WTC11 (cell line): Measurements from ENCODE around the gene INPP4B. TPM values are rescaled to one million over a fixed set of nuclear protein-coding genes. Genes with fewer than 3 reads are reported as not detected.

Source experiments
- ATAC-seq: fragments of 200-7000 bp; cut with Tn5 transposase; 2 replicates; pipeline ENCODE4 v1.10.0; 2021; ENCODE audit warnings: mild to moderate bottlenecking, moderate library complexity
- CTCF ChIA-PET: fragments of 300-600 bp; sonication (Branson Sonifier 250); formaldehyde crosslinking; loops from one replicate; lab custom pipeline; 2021; ENCODE audit warnings: antibody characterized with exemption; lab: Charles Lee
- POLR2A ChIA-PET: fragments of 350-600 bp; sonication (Branson Sonifier 250); formaldehyde crosslinking; loops from one replicate; lab custom pipeline; 2021; ENCODE audit warnings: antibody characterized with exemption; lab: Charles Lee
- DNase-seq: peaks from one replicate; pipeline ENCODE4 v3.0.0; 2021; ENCODE audit warnings: low spot score
- H3K27ac Mint-ChIP-seq: 2 replicates; pipeline ENCODE4 v1.8.0; 2021; ENCODE audit warnings: mixed read lengths
- H3K27me3 Mint-ChIP-seq: 2 replicates; pipeline ENCODE4 v1.8.0; 2021; ENCODE audit warnings: low read depth, mild to moderate bottlenecking, moderate library complexity, mixed read lengths
- H3K36me3 Mint-ChIP-seq: 2 replicates; pipeline ENCODE4 v1.8.0; 2021; ENCODE audit warnings: mixed read lengths
- H3K4me1 Mint-ChIP-seq: 2 replicates; pipeline ENCODE4 v1.8.0; 2022; ENCODE audit warnings: mixed read lengths
- H3K4me3 Mint-ChIP-seq: 2 replicates; pipeline ENCODE4 v1.8.0; 2021; ENCODE audit warnings: mild to moderate bottlenecking, moderate library complexity, mixed read lengths
- H3K9me3 Mint-ChIP-seq: 2 replicates; pipeline ENCODE4 v1.8.0; 2021; ENCODE audit warnings: mixed read lengths
- ATF1 ChIP-seq: sonication (generic); formaldehyde crosslinking; IDR thresholded peaks from 2 replicates; pipeline ENCODE4 v1.8.1; 2023; ENCODE audit warnings: mild to moderate bottlenecking, moderate library complexity, missing genetic modification reagents
- CBFB ChIP-seq: sonication (generic); formaldehyde crosslinking; IDR thresholded peaks from 2 replicates; pipeline ENCODE4 v1.8.1; 2022; ENCODE audit warnings: mild to moderate bottlenecking, low read depth, missing genetic modification reagents
- CREM ChIP-seq: sonication (generic); formaldehyde crosslinking; IDR thresholded peaks from 2 replicates; pipeline ENCODE4 v1.8.1; 2022; ENCODE audit warnings: mild to moderate bottlenecking, missing genetic modification reagents, moderate library complexity
- FOXK1 ChIP-seq: sonication (generic); formaldehyde crosslinking; IDR thresholded peaks from 2 replicates; pipeline ENCODE4 v1.8.0; 2022; ENCODE audit warnings: mild to moderate bottlenecking, moderate library complexity, missing genetic modification reagents
- GABPB1 ChIP-seq: sonication (generic); formaldehyde crosslinking; IDR thresholded peaks from 2 replicates; pipeline ENCODE4 v1.8.1; 2023; ENCODE audit warnings: mild to moderate bottlenecking, missing genetic modification reagents
- JAZF1 ChIP-seq: fragments of 250-450 bp; sonication (Bioruptor Pico); IDR thresholded peaks from 2 replicates; pipeline ENCODE4 v1.9.0; 2021; ENCODE audit warnings: moderate library complexity, mild to moderate bottlenecking, inconsistent platforms
- PRRX2 ChIP-seq: fragments of 250-450 bp; sonication (Bioruptor Pico); IDR thresholded peaks from 2 replicates; pipeline ENCODE4 v1.8.0; 2021; ENCODE audit warnings: mild to moderate bottlenecking
- RORB ChIP-seq: fragments of 250-450 bp; sonication (Bioruptor Pico); IDR thresholded peaks from 2 replicates; pipeline ENCODE4 v1.9.0; 2021; ENCODE audit warnings: mild to moderate bottlenecking
- TEAD1 ChIP-seq: sonication (generic); formaldehyde crosslinking; IDR thresholded peaks from 2 replicates; pipeline ENCODE4 v1.8.0; 2022; ENCODE audit warnings: mild to moderate bottlenecking, missing genetic modification reagents
- TEAD4 ChIP-seq: sonication (generic); formaldehyde crosslinking; IDR thresholded peaks from 2 replicates; pipeline ENCODE4 v1.8.0; 2022; ENCODE audit warnings: mild to moderate bottlenecking, missing genetic modification reagents
- ZNF232 ChIP-seq: sonication (generic); formaldehyde crosslinking; IDR thresholded peaks from 2 replicates; pipeline ENCODE4 v1.8.0; 2022; ENCODE audit warnings: mild to moderate bottlenecking, missing genetic modification reagents
- ZNF263 ChIP-seq: sonication (generic); formaldehyde crosslinking; IDR thresholded peaks from 2 replicates; pipeline ENCODE4 v1.8.1; 2022; ENCODE audit warnings: low read depth, mild to moderate bottlenecking, moderate library complexity, missing genetic modification reagents
- ZNF317 ChIP-seq: sonication (generic); formaldehyde crosslinking; IDR thresholded peaks from 2 replicates; pipeline ENCODE4 v1.8.1; 2023; ENCODE audit warnings: low read depth, mild to moderate bottlenecking, moderate library complexity, missing genetic modification reagents, borderline replicate concordance
- ZNF416 ChIP-seq: fragments of 250-450 bp; sonication (Bioruptor Pico); IDR thresholded peaks from 2 replicates; pipeline ENCODE4 v1.9.0; 2021; ENCODE audit warnings: mild to moderate bottlenecking, inconsistent platforms
- total RNA-seq: library from RNA; stranded (reverse); gene quantifications from 3 replicates; pipeline ENCODE4 v1.2.3, GENCODE V29; 2021
- TF ChIP-seq, protein P1 (sequence below): fragments of 250-450 bp; sonication (Bioruptor Pico); IDR thresholded peaks from 2 replicates; pipeline ENCODE4 v1.9.0; 2021; ENCODE audit warnings: mild to moderate bottlenecking, borderline replicate concordance
- TF ChIP-seq, protein P2 (sequence below): sonication (generic); formaldehyde crosslinking; IDR thresholded peaks from 2 replicates; pipeline ENCODE4 v1.8.0; 2023; ENCODE audit warnings: mild to moderate bottlenecking, missing genetic modification reagents
- TF ChIP-seq, protein P3 (sequence below): fragments of 250-450 bp; sonication (Bioruptor Pico); IDR thresholded peaks from 2 replicates; pipeline ENCODE4 v1.9.0; 2021; ENCODE audit warnings: moderate library complexity, mild to moderate bottlenecking, inconsistent platforms, borderline replicate concordance
- TF ChIP-seq, protein P4 (sequence below): sonication (generic); formaldehyde crosslinking; conservative IDR thresholded peaks from 2 replicates; pipeline ENCODE4 v1.8.1; 2023; ENCODE audit warnings: mild to moderate bottlenecking, low read depth, missing genetic modification reagents, moderate library complexity
- TF ChIP-seq, protein P5 (sequence below): fragments of 250-450 bp; sonication (Bioruptor Pico); IDR thresholded peaks from 2 replicates; pipeline ENCODE4 v1.9.0; 2021; ENCODE audit warnings: mild to moderate bottlenecking
- TF ChIP-seq, protein P6 (sequence below): sonication (generic); formaldehyde crosslinking; IDR thresholded peaks from 2 replicates; pipeline ENCODE4 v1.8.1; 2023; ENCODE audit warnings: mild to moderate bottlenecking, missing genetic modification reagents
- TF ChIP-seq, protein P7 (sequence below): sonication (generic); formaldehyde crosslinking; IDR thresholded peaks from 2 replicates; pipeline ENCODE4 v1.8.0; 2023; ENCODE audit warnings: missing genetic modification reagents

Gene INPP4B
- total RNA-seq, 1 experiment from 2014 or later = 0.92 TPM

DNA sequence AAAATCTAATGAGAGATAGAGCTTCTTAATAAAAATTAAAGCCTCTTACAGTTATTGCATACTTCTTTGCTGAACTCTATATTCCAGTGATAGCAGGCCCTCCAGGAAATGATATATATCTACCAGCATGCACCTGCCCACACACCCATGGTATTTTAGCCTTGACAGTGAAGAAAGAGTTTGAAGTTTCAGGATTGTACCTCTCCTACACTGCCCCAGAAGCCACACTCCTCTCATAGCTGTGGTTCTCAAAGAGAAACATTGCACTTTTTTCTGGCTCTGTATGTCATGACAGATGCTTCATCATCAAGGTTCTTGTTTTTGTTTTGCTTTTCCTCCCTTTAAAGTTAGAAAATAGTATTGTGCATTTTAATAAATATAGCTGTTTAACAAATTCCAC, 34.0 kb downstream of the INPP4B start (continued):
- TF ChIP-seq, protein P1, sequence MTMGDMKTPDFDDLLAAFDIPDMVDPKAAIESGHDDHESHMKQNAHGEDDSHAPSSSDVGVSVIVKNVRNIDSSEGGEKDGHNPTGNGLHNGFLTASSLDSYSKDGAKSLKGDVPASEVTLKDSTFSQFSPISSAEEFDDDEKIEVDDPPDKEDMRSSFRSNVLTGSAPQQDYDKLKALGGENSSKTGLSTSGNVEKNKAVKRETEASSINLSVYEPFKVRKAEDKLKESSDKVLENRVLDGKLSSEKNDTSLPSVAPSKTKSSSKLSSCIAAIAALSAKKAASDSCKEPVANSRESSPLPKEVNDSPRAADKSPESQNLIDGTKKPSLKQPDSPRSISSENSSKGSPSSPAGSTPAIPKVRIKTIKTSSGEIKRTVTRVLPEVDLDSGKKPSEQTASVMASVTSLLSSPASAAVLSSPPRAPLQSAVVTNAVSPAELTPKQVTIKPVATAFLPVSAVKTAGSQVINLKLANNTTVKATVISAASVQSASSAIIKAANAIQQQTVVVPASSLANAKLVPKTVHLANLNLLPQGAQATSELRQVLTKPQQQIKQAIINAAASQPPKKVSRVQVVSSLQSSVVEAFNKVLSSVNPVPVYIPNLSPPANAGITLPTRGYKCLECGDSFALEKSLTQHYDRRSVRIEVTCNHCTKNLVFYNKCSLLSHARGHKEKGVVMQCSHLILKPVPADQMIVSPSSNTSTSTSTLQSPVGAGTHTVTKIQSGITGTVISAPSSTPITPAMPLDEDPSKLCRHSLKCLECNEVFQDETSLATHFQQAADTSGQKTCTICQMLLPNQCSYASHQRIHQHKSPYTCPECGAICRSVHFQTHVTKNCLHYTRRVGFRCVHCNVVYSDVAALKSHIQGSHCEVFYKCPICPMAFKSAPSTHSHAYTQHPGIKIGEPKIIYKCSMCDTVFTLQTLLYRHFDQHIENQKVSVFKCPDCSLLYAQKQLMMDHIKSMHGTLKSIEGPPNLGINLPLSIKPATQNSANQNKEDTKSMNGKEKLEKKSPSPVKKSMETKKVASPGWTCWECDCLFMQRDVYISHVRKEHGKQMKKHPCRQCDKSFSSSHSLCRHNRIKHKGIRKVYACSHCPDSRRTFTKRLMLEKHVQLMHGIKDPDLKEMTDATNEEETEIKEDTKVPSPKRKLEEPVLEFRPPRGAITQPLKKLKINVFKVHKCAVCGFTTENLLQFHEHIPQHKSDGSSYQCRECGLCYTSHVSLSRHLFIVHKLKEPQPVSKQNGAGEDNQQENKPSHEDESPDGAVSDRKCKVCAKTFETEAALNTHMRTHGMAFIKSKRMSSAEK (CRISPR knock-in tag) = no peak
- TF ChIP-seq PRRX2 (CRISPR knock-in tag) (no peak), GABPB1 (no peak), JAZF1 (CRISPR knock-in tag) (no peak), ZNF232 (no peak), ZNF317 (CRISPR knock-in tag) (no peak), TEAD4 (CRISPR knock-in tag) (no peak), ATF1 (CRISPR knock-in tag) (no peak), CBFB (CRISPR knock-in tag) (no peak), RORB (CRISPR knock-in tag) (no peak)
- TF ChIP-seq, protein P2, sequence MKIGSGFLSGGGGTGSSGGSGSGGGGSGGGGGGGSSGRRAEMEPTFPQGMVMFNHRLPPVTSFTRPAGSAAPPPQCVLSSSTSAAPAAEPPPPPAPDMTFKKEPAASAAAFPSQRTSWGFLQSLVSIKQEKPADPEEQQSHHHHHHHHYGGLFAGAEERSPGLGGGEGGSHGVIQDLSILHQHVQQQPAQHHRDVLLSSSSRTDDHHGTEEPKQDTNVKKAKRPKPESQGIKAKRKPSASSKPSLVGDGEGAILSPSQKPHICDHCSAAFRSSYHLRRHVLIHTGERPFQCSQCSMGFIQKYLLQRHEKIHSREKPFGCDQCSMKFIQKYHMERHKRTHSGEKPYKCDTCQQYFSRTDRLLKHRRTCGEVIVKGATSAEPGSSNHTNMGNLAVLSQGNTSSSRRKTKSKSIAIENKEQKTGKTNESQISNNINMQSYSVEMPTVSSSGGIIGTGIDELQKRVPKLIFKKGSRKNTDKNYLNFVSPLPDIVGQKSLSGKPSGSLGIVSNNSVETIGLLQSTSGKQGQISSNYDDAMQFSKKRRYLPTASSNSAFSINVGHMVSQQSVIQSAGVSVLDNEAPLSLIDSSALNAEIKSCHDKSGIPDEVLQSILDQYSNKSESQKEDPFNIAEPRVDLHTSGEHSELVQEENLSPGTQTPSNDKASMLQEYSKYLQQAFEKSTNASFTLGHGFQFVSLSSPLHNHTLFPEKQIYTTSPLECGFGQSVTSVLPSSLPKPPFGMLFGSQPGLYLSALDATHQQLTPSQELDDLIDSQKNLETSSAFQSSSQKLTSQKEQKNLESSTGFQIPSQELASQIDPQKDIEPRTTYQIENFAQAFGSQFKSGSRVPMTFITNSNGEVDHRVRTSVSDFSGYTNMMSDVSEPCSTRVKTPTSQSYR (CRISPR knock-in tag) = no peak
- TF ChIP-seq, protein P3, sequence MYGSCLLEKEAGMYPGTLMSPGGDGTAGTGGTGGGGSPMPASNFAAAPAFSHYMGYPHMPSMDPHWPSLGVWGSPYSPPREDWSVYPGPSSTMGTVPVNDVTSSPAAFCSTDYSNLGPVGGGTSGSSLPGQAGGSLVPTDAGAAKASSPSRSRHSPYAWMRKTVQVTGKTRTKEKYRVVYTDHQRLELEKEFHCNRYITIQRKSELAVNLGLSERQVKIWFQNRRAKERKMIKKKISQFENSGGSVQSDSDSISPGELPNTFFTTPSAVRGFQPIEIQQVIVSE (CRISPR knock-in tag) = no peak

DNA sequence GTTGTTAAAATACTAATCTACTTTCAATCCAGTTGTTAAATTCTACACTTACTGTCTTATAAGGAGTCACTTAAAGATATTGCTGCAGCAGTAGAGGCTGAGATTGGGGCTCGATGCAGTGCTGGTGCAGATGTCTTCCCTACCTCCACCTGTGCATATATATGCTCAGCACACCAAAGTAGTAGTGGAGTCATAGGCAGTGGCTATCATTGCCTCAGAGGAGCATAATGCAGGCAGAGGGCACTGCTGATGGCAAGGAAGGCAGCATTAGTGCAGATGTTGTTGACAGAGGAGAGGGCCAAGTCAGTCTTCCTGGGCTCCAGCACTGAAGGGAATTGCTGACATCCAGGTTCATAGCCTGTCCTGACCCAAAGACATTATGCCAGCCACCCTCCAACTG, 35.1 kb downstream of the INPP4B start:
- no peaks in the 10 kb centered on the region for H3K36me3 Mint-ChIP-seq
- H3K4me1 Mint-ChIP-seq = no peaks in the 10 kb centered on the region
- no peak; the same call in 1 of the 2 replicates for ATAC-seq
- H3K9me3 Mint-ChIP-seq = no peaks in the 10 kb centered on the region
- no peak overlapping the region for H3K4me3 Mint-ChIP-seq
- POLR2A ChIA-PET = no interaction called here
- H3K27me3 Mint-ChIP-seq = no peaks in the 10 kb centered on the region
- DNase-seq = no peak
- H3K27ac Mint-ChIP-seq = no peak overlapping the region
- CTCF ChIA-PET = no interaction called here
- no peak for TF ChIP-seq CBFB (CRISPR knock-in tag)
- TF ChIP-seq, protein P4, sequence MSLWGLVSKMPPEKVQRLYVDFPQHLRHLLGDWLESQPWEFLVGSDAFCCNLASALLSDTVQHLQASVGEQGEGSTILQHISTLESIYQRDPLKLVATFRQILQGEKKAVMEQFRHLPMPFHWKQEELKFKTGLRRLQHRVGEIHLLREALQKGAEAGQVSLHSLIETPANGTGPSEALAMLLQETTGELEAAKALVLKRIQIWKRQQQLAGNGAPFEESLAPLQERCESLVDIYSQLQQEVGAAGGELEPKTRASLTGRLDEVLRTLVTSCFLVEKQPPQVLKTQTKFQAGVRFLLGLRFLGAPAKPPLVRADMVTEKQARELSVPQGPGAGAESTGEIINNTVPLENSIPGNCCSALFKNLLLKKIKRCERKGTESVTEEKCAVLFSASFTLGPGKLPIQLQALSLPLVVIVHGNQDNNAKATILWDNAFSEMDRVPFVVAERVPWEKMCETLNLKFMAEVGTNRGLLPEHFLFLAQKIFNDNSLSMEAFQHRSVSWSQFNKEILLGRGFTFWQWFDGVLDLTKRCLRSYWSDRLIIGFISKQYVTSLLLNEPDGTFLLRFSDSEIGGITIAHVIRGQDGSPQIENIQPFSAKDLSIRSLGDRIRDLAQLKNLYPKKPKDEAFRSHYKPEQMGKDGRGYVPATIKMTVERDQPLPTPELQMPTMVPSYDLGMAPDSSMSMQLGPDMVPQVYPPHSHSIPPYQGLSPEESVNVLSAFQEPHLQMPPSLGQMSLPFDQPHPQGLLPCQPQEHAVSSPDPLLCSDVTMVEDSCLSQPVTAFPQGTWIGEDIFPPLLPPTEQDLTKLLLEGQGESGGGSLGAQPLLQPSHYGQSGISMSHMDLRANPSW (CRISPR knock-in tag) = no peak
- no peak for TF ChIP-seq PRRX2 (CRISPR knock-in tag)
- no peak for TF ChIP-seq ZNF263 (CRISPR knock-in tag)
- no peak for TF ChIP-seq FOXK1 (CRISPR knock-in tag)
- TF ChIP-seq CREM (CRISPR knock-in tag) = no peak
- TF ChIP-seq TEAD1 = no peak
- TF ChIP-seq TEAD4 (CRISPR knock-in tag) = no peak
- TF ChIP-seq ZNF416 (CRISPR knock-in tag) = no peak
- TF ChIP-seq, protein P5, sequence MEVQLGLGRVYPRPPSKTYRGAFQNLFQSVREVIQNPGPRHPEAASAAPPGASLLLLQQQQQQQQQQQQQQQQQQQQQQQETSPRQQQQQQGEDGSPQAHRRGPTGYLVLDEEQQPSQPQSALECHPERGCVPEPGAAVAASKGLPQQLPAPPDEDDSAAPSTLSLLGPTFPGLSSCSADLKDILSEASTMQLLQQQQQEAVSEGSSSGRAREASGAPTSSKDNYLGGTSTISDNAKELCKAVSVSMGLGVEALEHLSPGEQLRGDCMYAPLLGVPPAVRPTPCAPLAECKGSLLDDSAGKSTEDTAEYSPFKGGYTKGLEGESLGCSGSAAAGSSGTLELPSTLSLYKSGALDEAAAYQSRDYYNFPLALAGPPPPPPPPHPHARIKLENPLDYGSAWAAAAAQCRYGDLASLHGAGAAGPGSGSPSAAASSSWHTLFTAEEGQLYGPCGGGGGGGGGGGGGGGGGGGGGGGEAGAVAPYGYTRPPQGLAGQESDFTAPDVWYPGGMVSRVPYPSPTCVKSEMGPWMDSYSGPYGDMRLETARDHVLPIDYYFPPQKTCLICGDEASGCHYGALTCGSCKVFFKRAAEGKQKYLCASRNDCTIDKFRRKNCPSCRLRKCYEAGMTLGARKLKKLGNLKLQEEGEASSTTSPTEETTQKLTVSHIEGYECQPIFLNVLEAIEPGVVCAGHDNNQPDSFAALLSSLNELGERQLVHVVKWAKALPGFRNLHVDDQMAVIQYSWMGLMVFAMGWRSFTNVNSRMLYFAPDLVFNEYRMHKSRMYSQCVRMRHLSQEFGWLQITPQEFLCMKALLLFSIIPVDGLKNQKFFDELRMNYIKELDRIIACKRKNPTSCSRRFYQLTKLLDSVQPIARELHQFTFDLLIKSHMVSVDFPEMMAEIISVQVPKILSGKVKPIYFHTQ = no peak
- TF ChIP-seq, protein P6, sequence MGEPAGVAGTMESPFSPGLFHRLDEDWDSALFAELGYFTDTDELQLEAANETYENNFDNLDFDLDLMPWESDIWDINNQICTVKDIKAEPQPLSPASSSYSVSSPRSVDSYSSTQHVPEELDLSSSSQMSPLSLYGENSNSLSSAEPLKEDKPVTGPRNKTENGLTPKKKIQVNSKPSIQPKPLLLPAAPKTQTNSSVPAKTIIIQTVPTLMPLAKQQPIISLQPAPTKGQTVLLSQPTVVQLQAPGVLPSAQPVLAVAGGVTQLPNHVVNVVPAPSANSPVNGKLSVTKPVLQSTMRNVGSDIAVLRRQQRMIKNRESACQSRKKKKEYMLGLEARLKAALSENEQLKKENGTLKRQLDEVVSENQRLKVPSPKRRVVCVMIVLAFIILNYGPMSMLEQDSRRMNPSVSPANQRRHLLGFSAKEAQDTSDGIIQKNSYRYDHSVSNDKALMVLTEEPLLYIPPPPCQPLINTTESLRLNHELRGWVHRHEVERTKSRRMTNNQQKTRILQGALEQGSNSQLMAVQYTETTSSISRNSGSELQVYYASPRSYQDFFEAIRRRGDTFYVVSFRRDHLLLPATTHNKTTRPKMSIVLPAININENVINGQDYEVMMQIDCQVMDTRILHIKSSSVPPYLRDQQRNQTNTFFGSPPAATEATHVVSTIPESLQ (CRISPR knock-in tag) = no peak
- TF ChIP-seq, protein P7, sequence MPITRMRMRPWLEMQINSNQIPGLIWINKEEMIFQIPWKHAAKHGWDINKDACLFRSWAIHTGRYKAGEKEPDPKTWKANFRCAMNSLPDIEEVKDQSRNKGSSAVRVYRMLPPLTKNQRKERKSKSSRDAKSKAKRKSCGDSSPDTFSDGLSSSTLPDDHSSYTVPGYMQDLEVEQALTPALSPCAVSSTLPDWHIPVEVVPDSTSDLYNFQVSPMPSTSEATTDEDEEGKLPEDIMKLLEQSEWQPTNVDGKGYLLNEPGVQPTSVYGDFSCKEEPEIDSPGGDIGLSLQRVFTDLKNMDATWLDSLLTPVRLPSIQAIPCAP (CRISPR knock-in tag) = no peak
